Measurements from ENCODE around the gene ADAM12.

Gene ADAM12

GRCh38 chr10:126111516-126111915 lies 276.8 kb downstream of the ADAM12 start:
- no peak for DNase-seq (ENCODE audit: low read depth)

GRCh38 chr10:126110489-126111180 lies 277.6 kb downstream of the ADAM12 start:
- no peak for DNase-seq (ENCODE audit: low read depth)

GRCh38 chr10:126109893-126110292 lies 278.4 kb downstream of the ADAM12 start:
- DNase-seq (ENCODE audit: low read depth), result no peak

GRCh38 chr10:126108693-126109092 lies 279.6 kb downstream of the ADAM12 start:
- DNase-seq (ENCODE audit: low read depth), result no peak

GRCh38 chr10:126104767-126105166 lies 283.5 kb downstream of the ADAM12 start:
- DNase-seq (ENCODE audit: low read depth), result no peak

GRCh38 chr10:126102636-126103035 lies 285.6 kb downstream of the ADAM12 start:
- no peak for DNase-seq (ENCODE audit: low read depth)

GRCh38 chr10:126101736-126102135 lies 286.5 kb downstream of the ADAM12 start:
- DNase-seq (ENCODE audit: low read depth), result no peak

- no peak for DNase-seq (ENCODE audit: low read depth)
Measured at GRCh38 chr10:126101325-126101724, 287.0 kb downstream of the ADAM12 start.

- DNase-seq (ENCODE audit: low read depth), result no peak
Measured at GRCh38 chr10:126099366-126099765, 288.9 kb downstream of the ADAM12 start.

- no peak for DNase-seq (ENCODE audit: low read depth)
Measured at GRCh38 chr10:126098226-126098581, 290.1 kb downstream of the ADAM12 start.

GRCh38 chr10:126097558-126098225 lies 290.6 kb downstream of the ADAM12 start:
- no peak for DNase-seq (ENCODE audit: low read depth)

GRCh38 chr10:126094537-126094936 lies 293.7 kb downstream of the ADAM12 start:
- DNase-seq (ENCODE audit: low read depth), result no peak

GRCh38 chr10:126092366-126093215 lies 295.7 kb downstream of the ADAM12 start:
- no peak for DNase-seq (ENCODE audit: low read depth)

GRCh38 chr10:126090911-126091728 lies 297.2 kb downstream of the ADAM12 start:
- no peak for DNase-seq (ENCODE audit: low read depth)

- DNase-seq (ENCODE audit: low read depth), result no peak
Measured at GRCh38 chr10:126090443-126090842, 297.8 kb downstream of the ADAM12 start.

GRCh38 chr10:126087796-126088505 lies 300.3 kb downstream of the ADAM12 start:
- no peak for DNase-seq (ENCODE audit: low read depth)

- DNase-seq (ENCODE audit: low read depth), result no peak
Measured at GRCh38 chr10:126087153-126087680, 301.1 kb downstream of the ADAM12 start.

GRCh38 chr10:126085806-126086205 lies 302.5 kb downstream of the ADAM12 start:
- DNase-seq (ENCODE audit: low read depth), result no peak

- no peak for DNase-seq (ENCODE audit: low read depth)
Measured at GRCh38 chr10:126084369-126084768, 303.9 kb downstream of the ADAM12 start.

- DNase-seq (ENCODE audit: low read depth), result no peak
Measured at GRCh38 chr10:126083009-126083408, 305.3 kb downstream of the ADAM12 start.

GRCh38 chr10:126081841-126082466 lies 306.3 kb downstream of the ADAM12 start:
- DNase-seq (ENCODE audit: low read depth), result no peak
